ENCODE data around the gene TNRC6A.
"Not testable (repeated sequence)": the region's sequence is repeated elsewhere in the genome, so short reads cannot be mapped to it uniquely, and the experiment has no call there.

Gene TNRC6A

DNA sequence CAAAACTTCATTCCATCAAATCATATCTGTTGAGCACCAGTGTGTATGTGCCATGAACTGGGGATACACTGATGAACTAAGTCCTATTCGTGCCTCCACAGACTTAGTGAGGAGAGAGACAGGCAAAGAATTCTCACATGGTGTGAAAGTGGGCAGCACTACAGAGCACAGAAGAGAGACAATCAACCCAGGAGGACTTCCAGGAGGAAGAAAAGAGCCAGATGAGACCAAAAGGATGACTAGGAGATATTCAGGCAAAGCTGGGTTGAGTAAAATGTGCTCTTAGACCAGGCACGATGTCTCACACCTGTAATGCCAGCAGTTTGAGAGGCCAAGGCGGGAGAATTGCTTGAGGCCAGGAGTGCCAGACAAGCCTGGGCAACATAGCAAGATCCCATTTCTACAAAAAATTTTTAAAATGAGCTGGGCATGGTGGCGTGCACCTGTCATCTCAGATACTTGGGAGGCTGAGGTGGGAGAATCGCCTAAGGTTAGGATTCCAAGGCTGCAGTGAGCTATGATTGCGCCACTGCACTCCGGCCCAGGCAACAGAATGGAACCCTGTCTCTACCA lies 30.2 kb upstream of the TNRC6A start:
- POLR2A ChIA-PET (ENCODE audit: low non-redundant PET) = no interaction called here
- CTCF ChIA-PET = interaction anchor here (0.6 to 0.8 kb wide), 4 partner anchors 9 to 123 kb away, joined by 3 to 4 read pairs (median 3); no protein-coding TSS in a partner anchor
- TF ChIP-seq CTCF (conservative IDR thresholded peaks at IDR 0.05; ENCODE audit: low read depth) = no peak
- H3K27ac ChIP-seq = no peak overlapping the region
- no peak for DNase-seq (ENCODE audit: low spot score)

DNA sequence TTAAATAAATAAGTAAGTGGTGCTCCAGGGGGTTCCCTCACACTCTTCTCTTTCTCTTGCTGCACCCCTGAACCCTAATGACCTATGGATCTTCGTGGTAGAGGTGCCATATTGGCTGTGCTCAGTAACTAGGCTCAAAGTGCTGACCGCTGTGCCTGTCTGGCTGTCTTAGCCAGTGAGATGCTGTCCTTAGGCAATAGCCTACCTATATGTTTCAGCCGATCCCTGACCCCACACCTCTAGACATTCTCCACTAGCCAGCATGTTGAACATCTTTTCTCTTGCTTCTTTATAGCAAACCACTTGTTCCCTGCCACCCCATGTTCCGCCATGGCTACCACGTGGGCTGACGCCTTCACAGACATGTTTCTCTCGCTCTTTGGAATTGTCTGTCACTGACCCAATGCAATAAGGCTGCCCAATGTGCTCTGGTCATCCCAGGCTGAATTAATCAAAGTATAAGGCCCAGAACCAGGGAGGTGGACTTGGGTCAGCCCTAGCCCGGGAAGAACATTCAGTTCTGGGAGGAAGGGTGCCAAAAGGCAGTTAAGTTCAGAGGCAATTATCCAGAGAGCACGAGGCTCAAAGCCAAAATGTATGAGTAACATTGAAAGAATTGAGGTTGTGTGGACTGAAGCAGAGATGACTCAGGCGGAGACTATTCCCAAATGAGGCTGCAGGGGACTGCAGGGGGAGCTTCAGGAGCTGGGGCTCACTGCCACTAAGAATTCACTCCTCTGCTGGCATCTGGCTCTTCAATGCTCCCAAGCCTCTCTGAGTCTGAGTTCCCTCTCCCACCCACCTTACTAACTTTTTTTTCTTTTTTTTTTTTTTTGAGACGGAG lies 28.7 kb upstream of the TNRC6A start:
- POLR2A ChIA-PET (ENCODE audit: low non-redundant PET) = no interaction called here
- TF ChIP-seq CTCF (conservative IDR thresholded peaks at IDR 0.05; ENCODE audit: low read depth) = no peak; the same call in 1 of the 2 replicates
- DNase-seq (ENCODE audit: low spot score) = peak; percentile 90
- peak overlapping the region; percentile 93 for H3K27ac ChIP-seq
- CTCF ChIA-PET = interaction anchor here (0.5 to 0.6 kb wide), 2 partner anchors 153 to 203 kb away, joined by 3 to 5 read pairs; no protein-coding TSS in a partner anchor

GRCh38 chr16:24701521-24701951 lies 27.9 kb upstream of the TNRC6A start:
- no peak for TF ChIP-seq CTCF (conservative IDR thresholded peaks at IDR 0.05; ENCODE audit: low read depth)
- DNase-seq (ENCODE audit: low spot score) = no peak
- ChIA-PET POLR2A (ENCODE audit: low non-redundant PET) (interaction anchor here (0.6 kb wide), 1 partner anchor 136 kb away, joined by 3 read pairs; no protein-coding TSS in a partner anchor), CTCF (interaction anchor here (0.5 to 0.6 kb wide), 3 partner anchors 152 to 289 kb away, joined by 3 to 6 read pairs (median 5); no protein-coding TSS in a partner anchor)
- H3K27ac ChIP-seq = peak overlapping the region; percentile 93

GRCh38 chr16:24707760-24708159 lies 21.7 kb upstream of the TNRC6A start:
- CTCF ChIA-PET; H3K27ac ChIP-seq; DNase-seq (ENCODE audit: low spot score); POLR2A ChIA-PET (ENCODE audit: low non-redundant PET): not testable (repeated sequence)

DNA sequence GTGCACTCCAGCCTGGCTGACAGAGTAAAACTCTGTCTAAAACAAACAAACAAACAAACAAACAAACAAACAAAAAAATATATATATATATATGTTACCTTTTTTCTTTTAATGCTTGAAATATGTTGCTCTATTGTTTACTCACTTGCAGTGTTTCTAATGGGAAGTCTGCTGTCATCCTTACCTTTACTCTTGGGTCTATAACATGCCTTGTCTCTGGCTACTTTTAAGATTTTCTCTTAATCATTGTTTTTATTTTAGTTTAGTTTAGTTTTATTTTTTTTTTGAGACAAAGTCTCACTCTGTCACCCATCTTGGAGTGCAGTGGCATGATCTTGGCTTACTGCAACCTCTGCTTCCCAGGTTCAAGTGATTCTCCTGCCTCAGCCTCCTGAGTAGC lies 16.1 kb upstream of the TNRC6A start:
- H3K27ac ChIP-seq = no peak overlapping the region
- TF ChIP-seq CTCF (conservative IDR thresholded peaks at IDR 0.05; ENCODE audit: low read depth) = no peak
- no peak for DNase-seq (ENCODE audit: low spot score)
- ChIA-PET CTCF (no interaction called here), POLR2A (ENCODE audit: low non-redundant PET) (no interaction called here)

DNA sequence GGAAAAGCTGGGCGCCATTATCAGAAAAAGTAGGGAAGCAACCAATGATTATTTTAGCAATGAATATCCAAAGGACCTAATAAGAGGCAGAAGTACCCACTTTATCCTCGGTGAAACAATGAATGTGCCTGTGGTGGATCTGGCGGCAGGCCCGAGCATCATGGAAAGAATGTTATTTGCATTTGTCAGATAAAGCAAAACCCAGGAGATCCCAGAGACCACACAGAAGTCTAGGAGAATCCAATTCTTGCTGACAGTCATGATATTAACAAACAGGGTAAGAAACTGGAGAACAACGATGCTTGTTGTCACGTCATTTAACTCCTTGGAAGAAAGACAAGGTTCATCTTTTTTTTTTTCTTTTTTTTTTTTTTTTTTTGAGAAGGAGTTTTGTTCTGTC lies 12.0 kb upstream of the TNRC6A start:
- TF ChIP-seq CTCF (conservative IDR thresholded peaks at IDR 0.05; ENCODE audit: low read depth) = no peak
- ChIA-PET POLR2A (ENCODE audit: low non-redundant PET) (no interaction called here), CTCF (no interaction called here)
- H3K27ac ChIP-seq = no peak overlapping the region
- DNase-seq (ENCODE audit: low spot score) = no peak

Measured in RWPE1 (cell line).